ENCODE results near the gene EBF4.
"Not testable (repeated sequence)": the region's sequence is repeated elsewhere in the genome, so short reads cannot be mapped to it uniquely, and the experiment has no call there.

EBF4 gene

DNA sequence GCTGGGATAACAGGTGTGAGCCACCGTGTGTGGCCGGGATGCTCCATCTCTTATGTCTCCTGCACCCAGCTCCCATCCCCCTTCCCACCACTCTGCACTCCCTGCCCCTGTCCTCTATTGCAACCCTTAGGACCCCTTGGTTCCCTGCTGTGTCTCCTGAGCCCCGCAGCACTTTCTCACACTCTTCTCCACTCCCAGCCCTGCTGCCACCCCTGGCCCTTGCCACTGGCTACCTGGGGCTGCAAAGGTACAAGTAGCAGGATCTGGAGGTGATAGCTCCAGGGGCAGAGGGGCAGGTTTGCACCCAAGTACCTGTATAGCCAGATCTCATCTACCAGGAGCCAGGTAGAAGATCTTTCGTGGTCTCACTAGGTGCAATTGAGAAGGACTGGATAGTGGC lies 114.4 kb downstream of the EBF4 start:
- TF ChIP-seq, protein P1, sequence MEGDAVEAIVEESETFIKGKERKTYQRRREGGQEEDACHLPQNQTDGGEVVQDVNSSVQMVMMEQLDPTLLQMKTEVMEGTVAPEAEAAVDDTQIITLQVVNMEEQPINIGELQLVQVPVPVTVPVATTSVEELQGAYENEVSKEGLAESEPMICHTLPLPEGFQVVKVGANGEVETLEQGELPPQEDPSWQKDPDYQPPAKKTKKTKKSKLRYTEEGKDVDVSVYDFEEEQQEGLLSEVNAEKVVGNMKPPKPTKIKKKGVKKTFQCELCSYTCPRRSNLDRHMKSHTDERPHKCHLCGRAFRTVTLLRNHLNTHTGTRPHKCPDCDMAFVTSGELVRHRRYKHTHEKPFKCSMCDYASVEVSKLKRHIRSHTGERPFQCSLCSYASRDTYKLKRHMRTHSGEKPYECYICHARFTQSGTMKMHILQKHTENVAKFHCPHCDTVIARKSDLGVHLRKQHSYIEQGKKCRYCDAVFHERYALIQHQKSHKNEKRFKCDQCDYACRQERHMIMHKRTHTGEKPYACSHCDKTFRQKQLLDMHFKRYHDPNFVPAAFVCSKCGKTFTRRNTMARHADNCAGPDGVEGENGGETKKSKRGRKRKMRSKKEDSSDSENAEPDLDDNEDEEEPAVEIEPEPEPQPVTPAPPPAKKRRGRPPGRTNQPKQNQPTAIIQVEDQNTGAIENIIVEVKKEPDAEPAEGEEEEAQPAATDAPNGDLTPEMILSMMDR (IDR thresholded peaks at IDR 0.05; ENCODE audit: low read length, missing control alignments): no peak
- no peak for DNase-seq (ENCODE audit: low read depth)
- no peak overlapping the region for H3K4me3 ChIP-seq (replicated peaks; ENCODE audit: low read depth, low read length)

DNA sequence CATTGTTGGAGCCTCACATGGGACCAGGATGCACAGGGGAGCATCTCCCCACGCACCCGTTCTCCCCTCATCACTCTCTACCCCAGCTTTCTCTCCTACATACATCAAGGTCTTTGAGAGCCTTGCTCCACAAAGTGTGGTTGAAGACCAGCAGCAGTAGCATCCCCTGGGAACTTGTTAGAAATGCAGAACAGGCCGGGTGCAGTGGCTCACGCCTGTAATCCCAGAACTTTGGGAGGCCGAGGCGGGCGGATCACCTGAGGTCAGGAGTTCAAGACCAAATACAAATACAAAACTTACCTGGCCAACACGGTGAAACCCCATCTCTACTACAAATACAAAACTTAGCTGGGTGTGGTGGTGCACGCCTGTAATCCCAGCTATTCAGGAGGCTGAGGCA lies 115.3 kb downstream of the EBF4 start:
- H3K4me3 ChIP-seq (replicated peaks; ENCODE audit: low read depth, low read length); DNase-seq (ENCODE audit: low read depth): not testable (repeated sequence)

DNA sequence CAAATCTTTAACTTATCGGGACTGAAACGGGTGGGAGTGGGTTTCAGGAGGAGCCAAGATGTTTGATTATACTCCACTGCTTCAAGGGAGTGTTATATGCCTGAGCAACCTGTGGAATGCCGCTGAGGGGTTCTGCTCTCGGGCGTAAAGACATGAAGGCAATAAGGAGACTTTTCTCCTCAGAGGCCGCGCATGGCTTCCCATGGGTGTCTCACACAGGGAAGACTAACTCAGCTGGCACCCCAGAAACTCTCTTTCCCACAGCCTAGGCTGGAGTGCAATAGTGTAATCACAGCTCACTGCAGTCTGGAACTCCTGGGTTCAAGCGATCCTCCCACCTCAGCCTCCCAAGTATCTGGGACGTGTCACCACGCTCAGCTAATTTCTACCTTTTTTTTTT lies 117.1 kb downstream of the EBF4 start:
- no peak for DNase-seq (ENCODE audit: low read depth)
- TF ChIP-seq, protein P1 (IDR thresholded peaks at IDR 0.05; ENCODE audit: low read length, missing control alignments): no peak
- H3K4me3 ChIP-seq (replicated peaks; ENCODE audit: low read depth, low read length): no peak overlapping the region

All from fibroblast of pulmonary artery (primary cell).